Embryonic facial prominence (tissue), 1 donor: ENCODE results near the gene RNF38.
A peak's percentile ranks its signal among the peaks of the same experiment; 100 is the strongest.
"Not testable (repeated sequence)": the region's sequence is repeated elsewhere in the genome, so short reads cannot be mapped to it uniquely, and the experiment has no call there.

ENCODE experiments used
- DNase-seq: peaks from one replicate; pipeline ENCODE4 v3.0.0-alpha.2; 2016; ENCODE audit errors: extremely low spot score

The RNF38 gene

GRCh38 chr9:36407122-36407723 is 7.2 kb upstream of the RNF38 start:
- DNase-seq, result peak; percentile 82

GRCh38 chr9:36402536-36402935 is 2.5 kb upstream of the RNF38 start:
- DNase-seq, result no peak

- DNase-seq, result no peak
Observed at GRCh38 chr9:36401897-36402480, 1.9 kb upstream of the RNF38 start.

GRCh38 chr9:36401164-36401740 is 1.2 kb upstream of the RNF38 start:
- peak; percentile 38 for DNase-seq

- peak; percentile 63 for DNase-seq
Observed at GRCh38 chr9:36400332-36401163, 479 bp upstream of the RNF38 start.

- DNase-seq, result no peak
Observed at GRCh38 chr9:36398745-36399144, 1.3 kb downstream of the RNF38 start.

- no peak for DNase-seq
Observed at GRCh38 chr9:36396985-36397384, 3.1 kb downstream of the RNF38 start.

- no peak for DNase-seq
Observed at GRCh38 chr9:36392489-36392888, 7.6 kb downstream of the RNF38 start.

GRCh38 chr9:36389590-36389989 is 10.5 kb downstream of the RNF38 start:
- DNase-seq, result no peak

GRCh38 chr9:36386396-36386965 is 13.6 kb downstream of the RNF38 start:
- not testable (repeated sequence) for DNase-seq

- no peak for DNase-seq
Observed at GRCh38 chr9:36382484-36382883, 17.6 kb downstream of the RNF38 start.

GRCh38 chr9:36364577-36364976 is 35.5 kb downstream of the RNF38 start:
- DNase-seq, result no peak

GRCh38 chr9:36363448-36363847 is 36.6 kb downstream of the RNF38 start:
- DNase-seq, result no peak

GRCh38 chr9:36358486-36358885 is 41.6 kb downstream of the RNF38 start:
- no peak for DNase-seq

- DNase-seq, result no peak
Observed at GRCh38 chr9:36357639-36358038, 42.4 kb downstream of the RNF38 start.

GRCh38 chr9:36346569-36346968 is 53.5 kb downstream of the RNF38 start:
- DNase-seq, result no peak

GRCh38 chr9:36345103-36345846 is 54.8 kb downstream of the RNF38 start:
- DNase-seq, result no peak

GRCh38 chr9:36341936-36342577 is 58.0 kb downstream of the RNF38 start:
- DNase-seq, result no peak

- no peak for DNase-seq
Observed at GRCh38 chr9:36337865-36338264, 62.2 kb downstream of the RNF38 start.

GRCh38 chr9:36337002-36337401 is 63.1 kb downstream of the RNF38 start:
- no peak for DNase-seq
